GM19452 (cell line): ENCODE results near the gene ANKRD29.
"Not testable (repeated sequence)": the region's sequence is repeated elsewhere in the genome, so short reads cannot be mapped to it uniquely, and the experiment has no call there.

Experiments used
- ATAC-seq: cut with Tn5 transposase; IDR thresholded peaks from one replicate; pipeline ENCODE4 v1.9.1; 2021; ENCODE audit not compliant: unreplicated experiment

Gene ANKRD29

GRCh38 chr18:23584019-23584983 lies 78.4 kb downstream of the ANKRD29 start:
- ATAC-seq, result no peak

GRCh38 chr18:23583071-23583865 lies 79.4 kb downstream of the ANKRD29 start:
- ATAC-seq, result no peak

GRCh38 chr18:23580677-23581367 lies 81.9 kb downstream of the ANKRD29 start:
- no peak for ATAC-seq

GRCh38 chr18:23578891-23579653 lies 83.6 kb downstream of the ANKRD29 start:
- ATAC-seq, result no peak

GRCh38 chr18:23578067-23578701 lies 84.5 kb downstream of the ANKRD29 start:
- ATAC-seq, result no peak

- ATAC-seq, result not testable (repeated sequence)
These were observed 85.2 kb downstream of the ANKRD29 start for GRCh38 chr18:23577521-23577920.

GRCh38 chr18:23575309-23575651 lies 87.4 kb downstream of the ANKRD29 start:
- ATAC-seq, result no peak

GRCh38 chr18:23574611-23575308 lies 88.0 kb downstream of the ANKRD29 start:
- no peak for ATAC-seq

- no peak for ATAC-seq
These were observed 88.9 kb downstream of the ANKRD29 start for GRCh38 chr18:23573626-23574431.

GRCh38 chr18:23573020-23573419 lies 89.7 kb downstream of the ANKRD29 start:
- ATAC-seq, result no peak

- no peak for ATAC-seq
These were observed 90.1 kb downstream of the ANKRD29 start for GRCh38 chr18:23572570-23572969.

GRCh38 chr18:23572012-23572411 lies 90.7 kb downstream of the ANKRD29 start:
- no peak for ATAC-seq

- ATAC-seq, result no peak
These were observed 91.7 kb downstream of the ANKRD29 start for GRCh38 chr18:23570912-23571504.

GRCh38 chr18:23569299-23570063 lies 93.2 kb downstream of the ANKRD29 start:
- ATAC-seq, result no peak

- ATAC-seq, result no peak
These were observed 94.2 kb downstream of the ANKRD29 start for GRCh38 chr18:23568281-23569138.

GRCh38 chr18:23567671-23568070 lies 95.0 kb downstream of the ANKRD29 start:
- no peak for ATAC-seq
